ENCODE measurements around the gene BOLL. TPM values are rescaled to one million over a fixed set of nuclear protein-coding genes. Genes with fewer than 3 reads are reported as not detected.
A peak's percentile ranks its signal among the peaks of the same experiment; 100 is the strongest.
"Not testable (repeated sequence)": the region's sequence is repeated elsewhere in the genome, so short reads cannot be mapped to it uniquely, and the experiment has no call there.

The BOLL gene
- total and polyA plus RNA-seq, 2 donors from 2014 or later, result not detected

- Histone ChIP-seq H3K9me3 (ENCODE audit: control insufficient read depth in 2 of 3, insufficient read depth in 1 of 3, low read length in 3 of 3) (no peaks in the 10 kb centered on the region), H3K27me3 (ENCODE audit: control insufficient read depth, insufficient read depth, low read length) (no peaks in the 10 kb centered on the region), H3K9ac (ENCODE audit: low read length in 3 of 3) (peak overlapping the region; percentile 86 to 95 (median 88)), H3K4me3 (ENCODE audit: low read length in 3 of 3) (peak overlapping the region; percentile 90 to 95 (median 94)), H3K27ac (ENCODE audit: low read depth in 2 of 2, low read length in 2 of 2) (peak overlapping the region; percentile 69 to 84), H3K36me3 (ENCODE audit: control insufficient read depth in 2 of 3, insufficient read depth in 3 of 3, low read length in 3 of 3) (no peaks in the 10 kb centered on the region), H3K4me1 (ENCODE audit: control insufficient read depth in 2 of 3, insufficient read depth in 2 of 3, low read depth in 1 of 3, low read length in 3 of 3) (peaks cover 0 to 16% (median 7%) of the 10 kb centered on the region in 3 donors)
- TF ChIP-seq CTCF (IDR thresholded peaks at IDR 0.05; ENCODE audit: borderline replicate concordance, extremely low read depth, insufficient read depth), result no peak
- peak; percentile 49 for FAIRE-seq
- intact Hi-C loops (cut with DNase I), result no loop called here
- no peak for DNase-seq
Observed at GRCh38 chr2:197704434-197705120, 80.5 kb downstream of the BOLL start.

GRCh38 chr2:197700960-197701359, 84.2 kb downstream of the BOLL start:
- no peak overlapping the region for H3K9ac ChIP-seq (ENCODE audit: low read length in 3 of 3)
- TF ChIP-seq CTCF (IDR thresholded peaks at IDR 0.05; ENCODE audit: borderline replicate concordance, extremely low read depth, insufficient read depth), result no peak
- intact Hi-C loops (cut with DNase I), result no loop called here
- FAIRE-seq (no peak), DNase-seq (no peak)
- no peak overlapping the region for H3K4me3 ChIP-seq (ENCODE audit: low read length in 3 of 3)
- no peaks in the 10 kb centered on the region for H3K27me3 ChIP-seq (ENCODE audit: control insufficient read depth, insufficient read depth, low read length)
- H3K36me3 ChIP-seq (ENCODE audit: control insufficient read depth in 2 of 3, insufficient read depth in 3 of 3, low read length in 3 of 3), result no peaks in the 10 kb centered on the region
- H3K27ac ChIP-seq (ENCODE audit: low read depth in 2 of 2, low read length in 2 of 2), result no peak overlapping the region
- H3K9me3 ChIP-seq (ENCODE audit: control insufficient read depth in 2 of 3, insufficient read depth in 1 of 3, low read length in 3 of 3), result no peaks in the 10 kb centered on the region
- H3K4me1 ChIP-seq (ENCODE audit: control insufficient read depth in 2 of 3, insufficient read depth in 2 of 3, low read depth in 1 of 3, low read length in 3 of 3), result peaks cover 0 to under 1% (median 0%) of the 10 kb centered on the region in 3 donors

- H3K4me3 ChIP-seq (ENCODE audit: low read length in 3 of 3); H3K9me3 ChIP-seq (ENCODE audit: control insufficient read depth in 2 of 3, insufficient read depth in 1 of 3, low read length in 3 of 3); DNase-seq; H3K9ac ChIP-seq (ENCODE audit: low read length in 3 of 3); H3K27ac ChIP-seq (ENCODE audit: low read depth in 2 of 2, low read length in 2 of 2); intact Hi-C loops (cut with DNase I); H3K4me1 ChIP-seq (ENCODE audit: control insufficient read depth in 2 of 3, insufficient read depth in 2 of 3, low read depth in 1 of 3, low read length in 3 of 3); FAIRE-seq; H3K27me3 ChIP-seq (ENCODE audit: control insufficient read depth, insufficient read depth, low read length); H3K36me3 ChIP-seq (ENCODE audit: control insufficient read depth in 2 of 3, insufficient read depth in 3 of 3, low read length in 3 of 3): not testable (repeated sequence)
Observed at GRCh38 chr2:197699724-197700123, 85.4 kb downstream of the BOLL start.

GRCh38 chr2:197696571-197696970, 88.5 kb downstream of the BOLL start:
- H3K9me3 ChIP-seq (ENCODE audit: control insufficient read depth in 2 of 3, insufficient read depth in 1 of 3, low read length in 3 of 3); H3K27ac ChIP-seq (ENCODE audit: low read depth in 2 of 2, low read length in 2 of 2); H3K27me3 ChIP-seq (ENCODE audit: control insufficient read depth, insufficient read depth, low read length); H3K4me1 ChIP-seq (ENCODE audit: control insufficient read depth in 2 of 3, insufficient read depth in 2 of 3, low read depth in 1 of 3, low read length in 3 of 3); intact Hi-C loops (cut with DNase I); DNase-seq; H3K9ac ChIP-seq (ENCODE audit: low read length in 3 of 3); H3K36me3 ChIP-seq (ENCODE audit: control insufficient read depth in 2 of 3, insufficient read depth in 3 of 3, low read length in 3 of 3); H3K4me3 ChIP-seq (ENCODE audit: low read length in 3 of 3); FAIRE-seq: not testable (repeated sequence)

GRCh38 chr2:197695971-197696370, 89.1 kb downstream of the BOLL start:
- H3K27me3 ChIP-seq (ENCODE audit: control insufficient read depth, insufficient read depth, low read length); H3K27ac ChIP-seq (ENCODE audit: low read depth in 2 of 2, low read length in 2 of 2); H3K9me3 ChIP-seq (ENCODE audit: control insufficient read depth in 2 of 3, insufficient read depth in 1 of 3, low read length in 3 of 3); H3K4me3 ChIP-seq (ENCODE audit: low read length in 3 of 3); DNase-seq; H3K9ac ChIP-seq (ENCODE audit: low read length in 3 of 3); H3K36me3 ChIP-seq (ENCODE audit: control insufficient read depth in 2 of 3, insufficient read depth in 3 of 3, low read length in 3 of 3); H3K4me1 ChIP-seq (ENCODE audit: control insufficient read depth in 2 of 3, insufficient read depth in 2 of 3, low read depth in 1 of 3, low read length in 3 of 3); intact Hi-C loops (cut with DNase I); FAIRE-seq: not testable (repeated sequence)

GRCh38 chr2:197695206-197695605, 89.9 kb downstream of the BOLL start:
- H3K4me3 ChIP-seq (ENCODE audit: low read length in 3 of 3); H3K27ac ChIP-seq (ENCODE audit: low read depth in 2 of 2, low read length in 2 of 2); DNase-seq; H3K9me3 ChIP-seq (ENCODE audit: control insufficient read depth in 2 of 3, insufficient read depth in 1 of 3, low read length in 3 of 3); H3K27me3 ChIP-seq (ENCODE audit: control insufficient read depth, insufficient read depth, low read length); H3K36me3 ChIP-seq (ENCODE audit: control insufficient read depth in 2 of 3, insufficient read depth in 3 of 3, low read length in 3 of 3); intact Hi-C loops (cut with DNase I); H3K9ac ChIP-seq (ENCODE audit: low read length in 3 of 3); H3K4me1 ChIP-seq (ENCODE audit: control insufficient read depth in 2 of 3, insufficient read depth in 2 of 3, low read depth in 1 of 3, low read length in 3 of 3); FAIRE-seq: not testable (repeated sequence)
